Endothelial cell of umbilical vein (primary cell): ENCODE results near the gene ADRM1. TPM values are rescaled to one million over a fixed set of nuclear protein-coding genes. Genes with fewer than 3 reads are reported as not detected.

Source experiments
- BruUV-seq: library from RNA; stranded (reverse); fragments of 400-500 nt; replicated peaks from 2 replicates; lab custom pipeline; 2021; lab: Mats Ljungman, UMichigan
- CTCF ChIA-PET: fragments of 300-600, 350-600 bp; sonication (Branson Sonifier 250); formaldehyde crosslinking; loops from one replicate; lab custom pipeline; 2021; ENCODE audit warnings: antibody characterized with exemption, inconsistent platforms; lab: Charles Lee
- POLR2A ChIA-PET: fragments of 300-600, 350-600 bp; sonication (Branson Sonifier 250); formaldehyde crosslinking; loops from one replicate; lab custom pipeline; 2021; ENCODE audit warnings: antibody characterized with exemption, inconsistent platforms; lab: Charles Lee
- DNase-seq: peaks from one replicate; pipeline ENCODE4 v3.0.0-alpha.2; 2011; ENCODE audit warnings: low read depth, low spot score
- FAIRE-seq: peaks from 2 replicates; lab custom pipeline; 2011; peaks lifted over from hg19 to GRCh38; lab: Jason Lieb, UNC
- H2AFZ ChIP-seq: 2 replicates; pipeline ENCODE4 v1.6.0; 2012; ENCODE audit warnings: low read depth, low read length, control low read depth, inconsistent platforms
- H3K27ac ChIP-seq: 2 replicates; pipeline ENCODE4 v1.5.1; 2011; ENCODE audit warnings: low read depth, mild to moderate bottlenecking, control low read depth, low read length, moderate library complexity; ENCODE audit not compliant: insufficient read depth
- H3K27me3 ChIP-seq, 2 experiments: 2 replicates each; pipeline versions ENCODE4 v1.6.0 to v1.6.1; 2011; ENCODE audit warnings: low read length in 2 of 2, mixed read lengths in 1 of 2; ENCODE audit not compliant: control insufficient read depth in 2 of 2, insufficient read depth in 2 of 2
- H3K36me3 ChIP-seq, 2 experiments: 2 replicates in 1 of 2; 3 replicates in 1 of 2; pipeline ENCODE4 v1.5.1; 2011; ENCODE audit warnings: low read length in 2 of 2, mild to moderate bottlenecking in 1 of 2, moderate library complexity in 1 of 2; ENCODE audit not compliant: control insufficient read depth in 2 of 2, insufficient read depth in 2 of 2; ENCODE audit errors: extremely low read depth in 1 of 2
- H3K4me1 ChIP-seq: 3 replicates; pipeline ENCODE4 v1.5.1; 2011; ENCODE audit warnings: mild to moderate bottlenecking, low read length; ENCODE audit not compliant: control insufficient read depth, insufficient read depth; ENCODE audit errors: extremely low read depth
- H3K4me2 ChIP-seq: 2 replicates; pipeline ENCODE4 v1.6.1; 2011; ENCODE audit warnings: low read length, control low read depth, mixed read lengths; ENCODE audit not compliant: insufficient read depth
- H3K4me3 ChIP-seq, 3 experiments: fragments of 200-600 bp in 1 of 3; sonication (generic), shearing (Covaris generic) in 1 of 3; replicated peaks in 1 of 3; 2 replicates each; pipeline ENCODE4 v1.5.1; 2011 to 2016; ENCODE audit warnings: control low read depth in 3 of 3, low read length in 3 of 3, mild to moderate bottlenecking in 2 of 3, inconsistent platforms in 1 of 3, low read depth in 1 of 3, moderate library complexity in 1 of 3; ENCODE audit not compliant: insufficient read depth in 1 of 3
- H3K79me2 ChIP-seq: 2 replicates; pipeline ENCODE4 v1.6.0; 2012; ENCODE audit warnings: low read length, inconsistent platforms; ENCODE audit not compliant: control insufficient read depth, insufficient read depth
- H3K9ac ChIP-seq: replicated peaks from 2 replicates; pipeline ENCODE3; 2011; ENCODE audit warnings: low read length, control low read depth; ENCODE audit not compliant: insufficient read depth; ENCODE audit errors: extremely low read depth
- H3K9me1 ChIP-seq: replicated peaks from 3 replicates; pipeline ENCODE4 v1.6.0; 2011; ENCODE audit warnings: mild to moderate bottlenecking, low read length; ENCODE audit not compliant: control insufficient read depth, insufficient read depth; ENCODE audit errors: extremely low read depth
- H3K9me3 ChIP-seq: replicated peaks from 2 replicates; pipeline ENCODE4 v1.5.1; 2012; ENCODE audit warnings: low read length, inconsistent platforms; ENCODE audit not compliant: control insufficient read depth, insufficient read depth
- H4K20me1 ChIP-seq: replicated peaks from 2 replicates; pipeline ENCODE3; 2011; ENCODE audit warnings: mild to moderate bottlenecking, low read length; ENCODE audit not compliant: control insufficient read depth, insufficient read depth; ENCODE audit errors: extremely low read depth
- CTCF ChIP-seq, 2 donors: IDR thresholded peaks; 1 replicate in 1 of 2; 2 replicates in 1 of 2; pipeline ENCODE4 v1.5.1; 2011; ENCODE audit warnings: low read length in 2 of 2, mild to moderate bottlenecking in 2 of 2, moderate library complexity in 2 of 2, control low read depth in 1 of 2, inconsistent platforms in 1 of 2, low read depth in 1 of 2; ENCODE audit not compliant: insufficient read depth in 1 of 2; ENCODE audit errors: extremely low read depth in 1 of 2
- EZH2 ChIP-seq: IDR thresholded peaks from 2 replicates; pipeline ENCODE4 v1.6.1; 2012; ENCODE audit warnings: borderline replicate concordance, low read depth, mild to moderate bottlenecking, moderate library complexity, low read length, inconsistent platforms; ENCODE audit not compliant: severe bottlenecking
- FOS ChIP-seq: IDR thresholded peaks from 2 replicates; pipeline ENCODE4 v1.6.1; 2011; ENCODE audit warnings: mild to moderate bottlenecking, low read length, moderate library complexity, borderline replicate concordance; ENCODE audit not compliant: insufficient read depth
- GATA2 ChIP-seq: IDR thresholded peaks from 2 replicates; pipeline ENCODE4 v1.7.0; 2011; ENCODE audit warnings: low read depth, mild to moderate bottlenecking, moderate library complexity, mixed read lengths, low read length; ENCODE audit not compliant: insufficient read length, insufficient read depth
- JUN ChIP-seq: IDR thresholded peaks from 2 replicates; pipeline ENCODE4 v1.6.1; 2011; ENCODE audit warnings: borderline replicate concordance, low read depth; ENCODE audit not compliant: insufficient read length, insufficient read depth
- MAX ChIP-seq: IDR thresholded peaks from 2 replicates; pipeline ENCODE4 v1.6.1; 2011; ENCODE audit not compliant: insufficient read depth, insufficient read length
- MYC ChIP-seq: IDR thresholded peaks from one replicate; pipeline ENCODE4 v1.6.1; 2011; ENCODE audit warnings: mild to moderate bottlenecking, low read depth, low read length
- POLR2A ChIP-seq: IDR thresholded peaks from 2 replicates; pipeline ENCODE4 v1.6.1; 2012; ENCODE audit warnings: low read depth, mild to moderate bottlenecking, control low read depth, low read length
- POLR2AphosphoS5 ChIP-seq: IDR thresholded peaks from 2 replicates; pipeline ENCODE4 v1.6.1; 2012; ENCODE audit warnings: low read depth, mild to moderate bottlenecking, control low read depth, low read length, moderate library complexity; ENCODE audit not compliant: insufficient read depth
- dilution Hi-C: fragments of 300-500 bp; cut with MboI; formaldehyde crosslinking; loops from one replicate; pipeline ENCODE4 v1.15.0; 2019; ENCODE audit warnings: low sequenced_read_pairs; ENCODE audit not compliant: extremely low pct_ligation_motif_present
- intact Hi-C: fragments of 100-400 bp; cut with micrococcal nuclease; formaldehyde crosslinking; loops from one replicate; pipeline ENCODE4 v1.10.0; 2022
- polyA plus RNA-seq, 4 experiments: library from polyadenylated mRNA; depleted of rRNA in 3 of 4; stranded (reverse) in 3 of 4; unstranded in 1 of 4; fragments of >200 nt; gene quantifications; 2 replicates each; pipeline versions ENCODE4 v1.2.1 to v1.2.3, GENCODE V29; 2011 to 2012; ENCODE audit warnings: missing spikeins in 1 of 4
- total RNA-seq: library from RNA; stranded (reverse); gene quantifications from 2 replicates; pipeline ENCODE4 v1.2.3, GENCODE V29; 2021

Gene ADRM1
- total and polyA plus RNA-seq, 2 donors (not counting 3 experiments of a cell fraction or from before 2014, with no cell fraction given): 154 to 179 TPM

- no peak overlapping the region for H2AFZ ChIP-seq
- H3K9ac ChIP-seq: no peak overlapping the region
- H3K4me2 ChIP-seq: no peak overlapping the region
- no peaks in the 10 kb centered on the region for H3K4me1 ChIP-seq
- H3K9me3 ChIP-seq: no peaks in the 10 kb centered on the region
- ChIA-PET POLR2A (no interaction called here), CTCF (no interaction called here)
- TF ChIP-seq GATA2 (no peak), CTCF (IDR thresholded peaks at IDR 0.05; ENCODE audit: extremely low read depth in 1 of 2, insufficient read depth in 1 of 2, low read depth in 1 of 2, low read length in 2 of 2) (no peak), POLR2AphosphoS5 (no peak), MAX (no peak), MYC (no peak), FOS (no peak), EZH2 (no peak), JUN (no peak), POLR2A (no peak)
- H4K20me1 ChIP-seq: no peaks in the 10 kb centered on the region
- no peak overlapping the region for H3K27ac ChIP-seq
- intact Hi-C loops: no loop called here
- dilution Hi-C loops: no loop called here
- no TSS peak for BruUV-seq
- H3K36me3 ChIP-seq: peaks cover 5 to 44% of the 10 kb centered on the region in 2 experiments
- FAIRE-seq (no peak), DNase-seq (no peak)
- H3K9me1 ChIP-seq: no peaks in the 10 kb centered on the region
- H3K27me3 ChIP-seq: no peaks in the 10 kb centered on the region
- no peak overlapping the region for H3K4me3 ChIP-seq
- H3K79me2 ChIP-seq: peaks cover 2% of the 10 kb centered on the region
These were observed 33.5 kb downstream of the ADRM1 start for GRCh38 chr20:62336329-62336728.
